GM12891 (cell line): ENCODE data around the gene POLD1.

ENCODE experiments used
- POLR2A ChIP-seq: IDR thresholded peaks from 2 replicates; pipeline ENCODE4 v1.6.1; 2011; ENCODE audit warnings: low read depth, low read length, control low read depth
- POLR2AphosphoS5 ChIP-seq: IDR thresholded peaks from 2 replicates; pipeline ENCODE4 v1.6.1; 2011; ENCODE audit warnings: low read depth, low read length, control low read depth

DNA sequence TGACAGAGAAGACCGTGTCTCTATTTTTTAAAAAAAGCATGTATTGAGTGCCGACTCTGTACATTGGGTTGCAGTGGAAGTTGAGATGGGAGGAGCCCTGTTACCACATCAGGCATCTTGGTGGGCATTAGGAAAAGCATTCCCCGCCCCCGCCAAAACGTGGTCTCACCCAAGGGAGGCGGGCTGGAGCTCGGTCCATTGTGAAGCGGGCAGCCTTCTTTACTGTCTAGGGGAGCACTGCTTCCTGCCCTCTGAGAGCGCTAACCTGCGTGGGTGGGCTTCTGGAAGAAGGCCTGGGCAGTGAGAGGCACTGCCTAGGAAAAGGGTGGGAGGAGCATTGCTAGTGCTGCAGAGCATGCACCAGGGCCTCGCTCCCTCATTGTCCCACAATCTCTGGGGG is 4.0 kb upstream of the POLD1 start:
- TF ChIP-seq POLR2A: no peak
- TF ChIP-seq POLR2AphosphoS5: no peak
